SK-N-MC (cell line): ENCODE measurements around the gene GULP1.

Source experiments
- EZH2 ChIP-seq: fragments of 200-600 bp; sonication (generic); IDR thresholded peaks from one replicate; pipeline ENCODE4 v1.6.1; 2017; ENCODE audit warnings: antibody characterized with exemption
- FOXP2 ChIP-seq: optimal IDR thresholded peaks from 2 replicates; pipeline ENCODE3; 2011; ENCODE audit warnings: mild to moderate bottlenecking, moderate library complexity; ENCODE audit not compliant: insufficient read depth; ENCODE audit errors: extremely low read length, control extremely low read depth
- POLR2AphosphoS5 ChIP-seq: IDR thresholded peaks from 2 replicates; pipeline ENCODE4 v1.6.1; 2012; ENCODE audit warnings: mild to moderate bottlenecking, low read depth, low read length, borderline replicate concordance

GRCh38 chr2:188551671-188552070 lies 260.0 kb downstream of the GULP1 start:
- TF ChIP-seq POLR2AphosphoS5 (no peak), EZH2 (no peak), FOXP2 (no peak)
